ENCODE data around the gene SPTBN2. TPM values are rescaled to one million over a fixed set of nuclear protein-coding genes. Genes with fewer than 3 reads are reported as not detected.
A peak's percentile ranks its signal among the peaks of the same experiment; 100 is the strongest.

The SPTBN2 gene
- total and polyA plus RNA-seq, 2 of the 8 experiments (the other 6 are each of a cell fraction or from before 2014, with no cell fraction given) = 19.1 to 69.0 TPM

DNA sequence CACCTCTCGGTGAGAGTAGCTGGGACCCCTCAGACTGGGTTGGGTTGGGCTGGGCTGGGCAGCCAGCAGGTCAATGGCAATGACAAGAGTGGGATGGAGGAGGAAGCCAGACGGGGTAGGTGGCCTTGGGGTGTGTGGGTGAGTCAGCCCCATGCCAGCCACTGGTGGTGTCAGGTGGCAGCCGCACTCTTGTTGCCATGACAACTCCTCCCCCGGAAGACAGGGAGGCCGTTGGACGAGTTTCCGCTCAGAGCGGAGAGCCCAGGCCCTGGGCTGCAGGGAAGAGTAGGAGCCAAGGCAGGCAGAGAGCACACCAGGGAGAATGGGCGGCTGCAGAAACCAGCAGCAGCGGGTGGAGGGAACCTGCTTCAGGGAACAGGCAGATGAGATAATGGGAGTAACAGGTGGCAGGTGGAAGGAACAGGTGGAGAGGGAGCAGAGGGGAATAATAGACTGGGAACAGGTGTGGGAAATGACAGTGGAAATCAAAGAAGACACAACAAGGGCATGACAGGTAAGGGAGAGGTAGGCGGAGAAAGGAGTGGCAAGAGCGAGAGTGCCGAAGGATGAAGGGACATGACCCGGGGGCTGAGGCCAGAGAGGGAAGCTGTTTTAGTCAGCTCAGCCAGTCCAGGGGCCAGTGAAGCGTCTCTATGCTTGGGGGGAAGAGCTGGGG is 8.7 kb downstream of the SPTBN2 start:
- Histone ChIP-seq H3K4ac (replicated peaks; ENCODE audit: insufficient read length, low read depth, low read length) (no peak overlapping the region), H3K79me1 (ENCODE audit: low read depth, low read length) (peaks cover 20% of the 10 kb centered on the region), H3K36me3 (ENCODE audit: control insufficient read depth in 2 of 4, insufficient read depth in 4 of 4, low read length in 3 of 4) (peaks cover 3 to 11% (median 6%) of the 10 kb centered on the region in 4 experiments; a peak in 6 of 8 replicates), H2BK120ac (replicated peaks; ENCODE audit: low read depth, low read length) (no peak overlapping the region), H3K27ac (ENCODE audit: low read depth, low read length) (0 out of 2 replicates have a peak overlapping the region, but pooled peaks have one; percentile 33), H3K14ac (ENCODE audit: insufficient read length) (no peak overlapping the region), H4K8ac (ENCODE audit: extremely low read depth, insufficient read depth, low read length) (no peak overlapping the region), H3K23ac (ENCODE audit: insufficient read length) (no peak overlapping the region), H3K4me2 (ENCODE audit: insufficient read depth in 1 of 2, low read depth in 2 of 2, low read length in 2 of 2) (peak overlapping the region; percentile 20 to 52; a peak in 3 of 4 replicates), H4K5ac (ENCODE audit: insufficient read length, low read depth, low read length) (no peak overlapping the region), H3K4me3 (ENCODE audit: extremely low read depth in 1 of 4, insufficient read depth in 2 of 4, low read depth in 3 of 4, low read length in 4 of 4) (no peak overlapping the region), H2AK5ac (ENCODE audit: low read depth, low read length) (no peak overlapping the region), H2AFZ (ENCODE audit: low read length) (no peak overlapping the region), H4K20me1 (replicated peaks in 1 of 2; ENCODE audit: control insufficient read depth in 1 of 2, insufficient read depth in 2 of 2, low read length in 2 of 2) (no peaks in the 10 kb centered on the region), H2BK15ac (ENCODE audit: low read length) (no peak overlapping the region), H4K91ac (replicated peaks; ENCODE audit: insufficient read length, low read length) (no peak overlapping the region), H2BK12ac (ENCODE audit: low read depth, low read length) (no peak overlapping the region), H3K79me2 (ENCODE audit: control insufficient read depth in 1 of 2, insufficient read depth in 2 of 2, low read length in 2 of 2) (peaks cover 0 to 26% of the 10 kb centered on the region in 2 experiments; a peak in 3 of 4 replicates), H3K56ac (replicated peaks; ENCODE audit: insufficient read length, low read depth, low read length) (no peak overlapping the region), H2BK20ac (ENCODE audit: low read length) (no peak overlapping the region), H3K9me3 (ENCODE audit: insufficient read depth in 2 of 2, low read depth in 1 of 2, low read length in 1 of 2) (no peaks in the 10 kb centered on the region), H3K4me1 (replicated peaks in 1 of 4; ENCODE audit: control insufficient read depth in 3 of 4, insufficient read depth in 4 of 4, low read length in 3 of 4) (peaks cover 16 to 39% (median 30%) of the 10 kb centered on the region in 4 experiments), H3K18ac (ENCODE audit: extremely low read depth, low read length) (peak overlapping the region; percentile 75), H3K27me3 (replicated peaks in 1 of 4; ENCODE audit: control insufficient read depth in 3 of 4, extremely low read depth in 1 of 4, insufficient read depth in 3 of 4, low read length in 3 of 4) (no peaks in the 10 kb centered on the region; a peak in 1 of 7 replicates), H3K9ac (replicated peaks in 1 of 4; ENCODE audit: extremely low read depth in 1 of 4, low read depth in 3 of 4, low read length in 3 of 4) (no peak overlapping the region), H2BK5ac (ENCODE audit: low read depth, low read length) (no peak overlapping the region; the same call in 1 of the 2 replicates), H3K23me2 (ENCODE audit: low read depth, low read length) (no peaks in the 10 kb centered on the region)
- FAIRE-seq (no peak), DNase-seq (ENCODE audit: low read depth in 1 of 2, low spot score in 2 of 2) (peak; percentile 41 to 81)
- CTCF ChIA-PET (ENCODE audit: partially characterized antibody) = interaction anchor here (0.7 to 1.5 kb wide), 4 partner anchors 16 to 114 kb away, joined by 3 to 4 read pairs (median 4); no protein-coding TSS in a partner anchor
- POLR2A ChIA-PET (ENCODE audit: partially characterized antibody) = interaction anchor here (0.9 kb wide), 1 partner anchor 114 kb away, joined by 3 read pairs; no protein-coding TSS in a partner anchor
- 55% methylated on average over 14 of the region's 15 CpGs; no CpG with 5 or more reads in 1 of the 2 experiments for WGBS, 2 experiments (ENCODE audit: extremely low coverage in 1 of 2, insufficient coverage in 1 of 2, insufficient read length in 1 of 2, insufficient replicate concordance in 2 of 2, low coverage in 1 of 2, low lambda C conversion rate in 2 of 2, missing lambda C conversion rate in 1 of 2)
- TF ChIP-seq SUZ12 (IDR thresholded peaks at IDR 0.05; ENCODE audit: low read length) (no peak), GTF2F1 (IDR thresholded peaks at IDR 0.05; ENCODE audit: borderline replicate concordance, low read depth, low read length) (no peak), SIRT6 (IDR thresholded peaks at IDR 0.05; ENCODE audit: low read length) (no peak), SIN3A (conservative IDR thresholded peaks at IDR 0.05 in 1 of 2, IDR thresholded peaks at IDR 0.05 in 1 of 2; ENCODE audit: low read depth in 1 of 2, low read length in 2 of 2) (peak; percentile 73 to 80; a peak in 2 of 4 replicates), CEBPB (IDR thresholded peaks at IDR 0.05; ENCODE audit: low read depth, low read length) (no peak), TAF1 (IDR thresholded peaks at IDR 0.05; ENCODE audit: low read depth, low read length) (peak; percentile 40; the same call in 1 of the 2 replicates), BACH1 (IDR thresholded peaks at IDR 0.05; ENCODE audit: low read length) (no peak), SIX5 (IDR thresholded peaks at IDR 0.05; ENCODE audit: low read depth, low read length) (no peak), EGR1 (IDR thresholded peaks at IDR 0.05; ENCODE audit: borderline replicate concordance, low read depth, low read length) (peak; percentile 85), KDM4A (IDR thresholded peaks at IDR 0.05; ENCODE audit: low read depth, low read length, severe bottlenecking) (no peak), ASH2L (IDR thresholded peaks at IDR 0.05; ENCODE audit: low read length) (no peak)
- TF ChIP-seq, protein P1, sequence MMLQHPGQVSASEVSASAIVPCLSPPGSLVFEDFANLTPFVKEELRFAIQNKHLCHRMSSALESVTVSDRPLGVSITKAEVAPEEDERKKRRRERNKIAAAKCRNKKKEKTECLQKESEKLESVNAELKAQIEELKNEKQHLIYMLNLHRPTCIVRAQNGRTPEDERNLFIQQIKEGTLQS (IDR thresholded peaks at IDR 0.05; ENCODE audit: insufficient read depth, low read depth, low read length) = no peak

Data from H1 (cell line).